Nephron (organoid): ENCODE results near the gene LIPC.
A peak's percentile ranks its signal among the peaks of the same experiment; 100 is the strongest.

Source experiments
- H3K27ac Mint-ChIP-seq, 3 experiments: 2 replicates each; pipeline ENCODE4 v1.8.0; 2020; ENCODE audit warnings: mixed read lengths in 3 of 3, mild to moderate bottlenecking in 2 of 3, moderate library complexity in 1 of 3
- H3K27me3 Mint-ChIP-seq: 2 replicates; pipeline ENCODE4 v1.8.0; 2021; ENCODE audit warnings: low read depth, mild to moderate bottlenecking, moderate library complexity, mixed read lengths
- H3K36me3 Mint-ChIP-seq: 2 replicates; pipeline ENCODE4 v1.8.0; 2020; ENCODE audit warnings: low read depth, mixed read lengths
- H3K4me1 Mint-ChIP-seq: 2 replicates; pipeline ENCODE4 v1.8.0; 2020; ENCODE audit warnings: mixed read lengths
- H3K4me3 Mint-ChIP-seq, 3 experiments: 2 replicates each; pipeline ENCODE4 v1.8.0; 2020; ENCODE audit warnings: mild to moderate bottlenecking in 3 of 3, mixed read lengths in 3 of 3, moderate library complexity in 2 of 3
- H3K9me3 Mint-ChIP-seq: 2 replicates; pipeline ENCODE4 v1.8.0; 2020; ENCODE audit warnings: mixed read lengths
- CTCF ChIP-seq, 3 experiments: fragments of 200-600 bp; sonication (generic); IDR thresholded peaks; one replicate each; pipeline ENCODE4 v1.5.0; 2021; ENCODE audit warnings: antibody characterized with exemption in 3 of 3; ENCODE audit not compliant: unreplicated experiment in 3 of 3

The LIPC gene

GRCh38 chr15:58546635-58547627, 115.1 kb downstream of the LIPC start:
- TF ChIP-seq CTCF (IDR thresholded peaks at IDR 0.05; ENCODE audit: unreplicated experiment in 3 of 3) = no peak
- Mint-ChIP-seq H3K27me3 (peaks cover 29% of the 10 kb centered on the region), H3K27ac (peak overlapping the region in 2 of 3 experiments; percentile 10 to 38), H3K4me3 (no peak overlapping the region), H3K4me1 (peaks cover 50% of the 10 kb centered on the region), H3K36me3 (no peaks in the 10 kb centered on the region), H3K9me3 (no peaks in the 10 kb centered on the region)

DNA sequence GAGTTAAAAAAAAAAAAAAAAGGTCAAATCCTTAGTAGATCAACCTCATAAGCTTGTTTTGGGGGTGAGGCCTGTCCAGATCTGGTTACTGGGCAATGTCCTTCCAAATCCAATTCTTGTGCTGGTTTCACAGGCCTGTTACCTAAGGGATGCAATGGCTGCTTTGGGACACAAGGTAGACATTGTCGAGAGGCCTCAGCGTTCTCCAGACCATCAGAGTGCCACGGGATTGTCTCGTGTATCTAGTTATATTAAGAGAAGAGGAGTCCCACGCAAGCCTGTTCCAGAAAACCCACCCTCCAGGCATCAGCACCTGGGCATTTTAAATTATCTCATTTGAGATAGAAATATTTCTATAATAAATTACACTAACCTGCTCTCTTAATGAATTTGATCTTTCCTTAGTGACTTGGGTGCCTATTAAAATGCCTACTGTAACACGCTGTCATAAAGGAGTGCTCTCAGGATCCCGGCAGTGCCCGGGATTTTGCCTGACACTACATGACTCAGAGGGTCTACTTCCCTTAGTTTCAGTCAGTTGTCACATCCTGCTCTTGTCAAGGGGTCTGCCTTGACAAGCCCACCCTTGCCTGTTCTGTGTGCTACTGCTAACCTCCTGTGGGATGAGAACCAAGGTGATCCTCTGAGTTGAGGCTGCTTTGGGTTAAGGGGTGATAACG, 116.0 kb downstream of the LIPC start:
- Mint-ChIP-seq H3K27me3 (peaks cover 27% of the 10 kb centered on the region), H3K9me3 (no peaks in the 10 kb centered on the region), H3K36me3 (no peaks in the 10 kb centered on the region), H3K4me1 (peaks cover 58% of the 10 kb centered on the region), H3K4me3 (no peak overlapping the region), H3K27ac (no peak overlapping the region)
- no peak for TF ChIP-seq CTCF (IDR thresholded peaks at IDR 0.05; ENCODE audit: unreplicated experiment in 3 of 3)

DNA sequence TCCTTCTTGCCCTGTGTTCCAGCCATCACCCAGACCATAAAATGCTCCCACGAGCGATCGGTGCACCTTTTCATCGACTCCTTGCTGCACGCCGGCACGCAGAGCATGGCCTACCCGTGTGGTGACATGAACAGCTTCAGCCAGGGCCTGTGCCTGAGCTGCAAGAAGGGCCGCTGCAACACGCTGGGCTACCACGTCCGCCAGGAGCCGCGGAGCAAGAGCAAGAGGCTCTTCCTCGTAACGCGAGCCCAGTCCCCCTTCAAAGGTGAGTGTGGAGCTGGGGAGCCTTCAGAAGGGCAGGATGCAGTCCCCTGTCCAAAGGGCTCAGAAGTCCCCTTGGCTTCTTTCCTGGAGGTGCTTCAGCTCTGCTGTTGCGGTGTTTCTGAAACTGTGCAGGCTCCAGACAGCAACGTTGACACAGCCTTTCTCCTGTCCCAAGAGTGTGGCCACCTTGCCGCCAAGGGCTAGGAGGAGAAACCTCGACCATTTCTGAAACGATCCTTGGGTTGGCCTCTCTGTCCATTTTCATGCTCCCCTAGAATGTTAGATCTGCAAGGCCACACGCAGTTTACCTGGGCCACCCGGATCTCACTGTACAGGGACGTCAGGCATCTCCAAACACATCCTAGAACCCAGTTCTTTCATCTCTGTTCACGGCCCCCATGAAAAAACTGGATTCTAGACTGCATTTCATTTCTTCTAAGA, 116.7 kb downstream of the LIPC start:
- TF ChIP-seq CTCF (IDR thresholded peaks at IDR 0.05; ENCODE audit: unreplicated experiment in 3 of 3) = no peak
- Mint-ChIP-seq H3K4me3 (no peak overlapping the region), H3K9me3 (no peaks in the 10 kb centered on the region), H3K4me1 (peaks cover 64% of the 10 kb centered on the region), H3K27ac (peak overlapping the region; percentile 31 to 53 (median 43)), H3K36me3 (no peaks in the 10 kb centered on the region), H3K27me3 (peaks cover 27% of the 10 kb centered on the region)

DNA sequence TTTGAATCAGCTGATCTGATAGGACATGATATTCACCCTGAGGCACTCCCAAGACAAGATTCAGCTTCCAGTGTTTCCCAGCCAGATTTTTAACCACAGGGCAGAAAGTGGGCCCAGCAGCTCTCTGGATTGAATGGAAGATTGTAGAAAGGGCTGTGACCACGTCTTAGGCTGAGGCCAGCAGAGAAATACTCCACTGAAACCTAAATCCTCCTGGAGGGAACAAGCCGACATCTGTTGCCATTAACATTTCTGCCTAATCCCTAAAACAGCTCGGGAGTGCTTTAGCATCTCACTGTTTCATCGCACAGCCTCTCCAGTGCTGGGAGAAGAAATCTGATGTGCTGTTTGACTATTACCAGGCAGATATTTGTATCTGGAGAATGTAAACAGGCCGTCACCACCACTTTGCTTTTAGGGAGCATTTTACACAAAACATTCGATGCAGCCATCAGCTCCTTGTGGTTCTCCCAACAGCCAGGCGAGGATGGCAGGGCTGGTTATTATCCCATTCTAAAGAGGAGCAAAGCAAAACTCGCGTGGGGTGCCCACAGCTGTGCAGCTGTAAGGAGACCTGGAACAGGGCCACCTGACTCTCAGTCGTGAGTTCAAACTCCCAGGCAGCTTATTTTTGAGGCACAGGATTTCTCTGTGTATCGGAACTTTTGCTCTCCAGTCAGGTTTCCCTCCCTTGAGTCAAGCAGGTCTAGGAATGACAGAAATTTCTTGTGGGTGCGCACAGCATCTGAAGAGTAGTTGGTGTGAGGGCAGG, 117.4 kb downstream of the LIPC start:
- Mint-ChIP-seq H3K36me3 (no peaks in the 10 kb centered on the region), H3K27ac (peak overlapping the region; percentile 31 to 53 (median 43))

More for the DNA sequence above, 117.4 kb downstream of the LIPC start:
- Mint-ChIP-seq H3K27me3 (peaks cover 33% of the 10 kb centered on the region), H3K4me1 (peaks cover 71% of the 10 kb centered on the region), H3K9me3 (no peaks in the 10 kb centered on the region), H3K4me3 (no peak overlapping the region)
- no peak for TF ChIP-seq CTCF (IDR thresholded peaks at IDR 0.05; ENCODE audit: unreplicated experiment in 3 of 3)
